NB4 (cell line): ENCODE measurements around the gene GATAD2B.

ENCODE experiments used
- DNase-seq: peaks from one replicate; pipeline ENCODE4 v3.0.0; 2010; ENCODE audit warnings: low read depth
- H3K4me3 ChIP-seq: one replicate; pipeline ENCODE4 v1.5.1; 2011; ENCODE audit warnings: mild to moderate bottlenecking, low read depth, low read length, moderate library complexity
- MYC ChIP-seq: IDR thresholded peaks from 2 replicates; pipeline ENCODE4 v1.6.1; 2011; ENCODE audit warnings: low read depth, low read length
- POLR2A ChIP-seq: IDR thresholded peaks from 2 replicates; pipeline ENCODE4 v1.6.1; 2011; ENCODE audit warnings: mild to moderate bottlenecking; ENCODE audit not compliant: insufficient read length; ENCODE audit errors: extremely low read depth
- TF ChIP-seq, protein P1 (sequence below): IDR thresholded peaks from 2 replicates; pipeline ENCODE4 v1.6.1; 2011; ENCODE audit warnings: low read depth, low read length
- TF ChIP-seq, protein P2 (sequence below): IDR thresholded peaks from one replicate; pipeline ENCODE4 v1.5.1; 2012; ENCODE audit warnings: low read depth, low read length

Gene GATAD2B

DNA sequence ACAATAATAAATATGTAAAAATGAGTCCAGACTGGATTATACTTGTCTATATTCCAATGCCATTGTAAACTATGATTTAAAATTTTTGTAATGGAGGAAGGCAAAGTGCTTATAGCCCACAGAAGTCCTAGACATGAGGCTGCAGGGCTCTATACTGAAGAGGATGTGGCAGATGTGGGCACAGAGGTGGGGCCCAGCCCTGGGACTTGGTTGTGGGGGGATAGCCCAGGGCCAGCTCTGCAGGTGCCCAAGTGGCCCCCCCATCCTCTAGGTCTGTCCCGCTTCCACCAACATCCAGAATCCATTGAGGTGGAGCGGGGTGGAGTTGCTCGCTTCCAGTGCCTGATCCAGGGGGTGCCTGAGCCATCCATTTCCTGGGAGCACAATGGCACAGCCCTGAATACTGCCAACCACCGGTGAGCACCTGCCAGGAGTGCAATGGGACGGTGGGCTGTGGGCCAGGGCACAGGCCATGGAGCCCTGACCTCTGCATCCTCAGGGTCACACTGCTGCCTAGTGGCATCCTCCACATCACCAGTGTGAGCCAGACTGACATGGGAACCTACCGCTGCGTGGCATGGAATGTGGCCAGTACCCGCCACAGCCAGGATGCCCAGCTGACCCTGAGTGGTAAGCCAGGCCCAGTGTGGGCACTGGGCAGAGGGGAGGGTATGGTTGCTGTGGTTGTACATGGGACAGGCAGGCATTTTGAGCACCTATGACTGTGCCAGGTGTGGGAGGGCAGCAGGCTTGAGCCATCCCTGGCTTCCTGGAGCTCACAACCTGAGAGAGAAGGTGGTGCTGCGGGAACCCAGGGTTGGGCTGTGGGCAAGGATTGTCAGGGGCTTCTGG, 126.6 kb downstream of the GATAD2B start:
- TF ChIP-seq MYC (no peak), POLR2A (no peak)
- TF ChIP-seq, protein P1, sequence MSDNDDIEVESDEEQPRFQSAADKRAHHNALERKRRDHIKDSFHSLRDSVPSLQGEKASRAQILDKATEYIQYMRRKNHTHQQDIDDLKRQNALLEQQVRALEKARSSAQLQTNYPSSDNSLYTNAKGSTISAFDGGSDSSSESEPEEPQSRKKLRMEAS, result no peak
- TF ChIP-seq, protein P2, sequence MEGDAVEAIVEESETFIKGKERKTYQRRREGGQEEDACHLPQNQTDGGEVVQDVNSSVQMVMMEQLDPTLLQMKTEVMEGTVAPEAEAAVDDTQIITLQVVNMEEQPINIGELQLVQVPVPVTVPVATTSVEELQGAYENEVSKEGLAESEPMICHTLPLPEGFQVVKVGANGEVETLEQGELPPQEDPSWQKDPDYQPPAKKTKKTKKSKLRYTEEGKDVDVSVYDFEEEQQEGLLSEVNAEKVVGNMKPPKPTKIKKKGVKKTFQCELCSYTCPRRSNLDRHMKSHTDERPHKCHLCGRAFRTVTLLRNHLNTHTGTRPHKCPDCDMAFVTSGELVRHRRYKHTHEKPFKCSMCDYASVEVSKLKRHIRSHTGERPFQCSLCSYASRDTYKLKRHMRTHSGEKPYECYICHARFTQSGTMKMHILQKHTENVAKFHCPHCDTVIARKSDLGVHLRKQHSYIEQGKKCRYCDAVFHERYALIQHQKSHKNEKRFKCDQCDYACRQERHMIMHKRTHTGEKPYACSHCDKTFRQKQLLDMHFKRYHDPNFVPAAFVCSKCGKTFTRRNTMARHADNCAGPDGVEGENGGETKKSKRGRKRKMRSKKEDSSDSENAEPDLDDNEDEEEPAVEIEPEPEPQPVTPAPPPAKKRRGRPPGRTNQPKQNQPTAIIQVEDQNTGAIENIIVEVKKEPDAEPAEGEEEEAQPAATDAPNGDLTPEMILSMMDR, result no peak
- DNase-seq, result no peak
- no peak overlapping the region for H3K4me3 ChIP-seq

DNA sequence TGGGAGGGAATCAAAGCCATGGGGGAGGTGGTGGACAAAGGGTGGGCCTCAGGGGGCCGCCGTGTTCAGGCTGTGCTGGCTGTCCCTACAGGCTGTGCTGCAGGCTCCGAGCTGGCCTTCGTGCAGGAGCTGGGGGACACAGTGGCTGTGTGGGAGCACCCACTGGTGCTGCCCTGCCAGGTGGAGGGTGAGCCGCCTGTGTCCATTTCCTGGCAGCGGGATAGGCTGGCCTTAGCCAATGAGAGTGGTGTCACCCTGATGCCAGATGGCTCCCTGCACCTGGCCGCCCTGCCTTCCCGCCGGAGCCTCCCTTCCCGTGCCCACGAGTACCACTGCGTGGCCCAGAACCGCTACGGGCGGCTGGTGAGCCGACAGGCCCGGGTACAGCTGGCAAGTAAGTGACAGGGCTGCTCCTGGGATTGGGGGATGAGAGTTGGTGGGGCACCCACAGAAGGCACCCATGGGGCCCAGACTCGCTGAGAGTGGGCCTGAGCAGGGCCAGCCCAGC, 127.4 kb downstream of the GATAD2B start:
- no peak for DNase-seq
- no peak for TF ChIP-seq MYC
- TF ChIP-seq, protein P2, result no peak
- H3K4me3 ChIP-seq, result no peak overlapping the region

DNA sequence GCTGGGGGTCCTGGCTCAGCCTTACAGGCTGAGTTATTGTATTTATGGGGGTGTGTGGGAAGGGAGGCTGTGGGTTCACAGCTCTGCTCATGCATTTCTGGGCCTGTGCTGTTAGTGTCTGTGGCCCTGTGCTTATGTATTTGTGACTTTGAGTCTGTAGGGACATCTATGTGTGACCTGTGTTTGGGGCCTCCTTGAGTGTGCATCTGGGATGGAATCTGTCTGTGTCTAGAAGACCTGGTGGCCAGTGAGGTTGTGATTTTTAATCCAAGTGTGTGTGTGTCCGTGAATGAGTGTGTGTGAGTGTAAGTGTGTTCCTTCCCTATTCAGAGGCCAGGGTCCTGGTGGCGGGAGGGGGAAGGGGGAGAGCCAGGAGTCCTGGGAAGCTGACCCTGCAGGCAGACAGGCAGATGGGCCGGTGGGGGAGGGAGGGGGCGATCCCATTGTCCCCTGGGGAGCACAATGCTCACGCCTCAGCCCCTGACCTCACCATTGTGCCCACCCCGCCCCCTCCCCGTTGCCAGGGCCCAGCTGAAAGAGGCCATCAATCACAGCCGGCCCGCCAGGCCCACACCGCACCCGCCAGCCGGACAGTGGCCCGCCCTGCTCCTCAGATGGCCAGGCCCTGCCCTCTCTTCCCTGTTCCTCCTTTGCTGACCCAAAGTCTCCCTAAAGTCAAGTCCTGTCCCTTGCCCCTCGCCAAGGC, 128.0 kb downstream of the GATAD2B start:
- DNase-seq, result no peak
- H3K4me3 ChIP-seq, result no peak overlapping the region
- TF ChIP-seq, protein P2, result no peak
- TF ChIP-seq MYC, result no peak
- TF ChIP-seq POLR2A, result no peak

DNA sequence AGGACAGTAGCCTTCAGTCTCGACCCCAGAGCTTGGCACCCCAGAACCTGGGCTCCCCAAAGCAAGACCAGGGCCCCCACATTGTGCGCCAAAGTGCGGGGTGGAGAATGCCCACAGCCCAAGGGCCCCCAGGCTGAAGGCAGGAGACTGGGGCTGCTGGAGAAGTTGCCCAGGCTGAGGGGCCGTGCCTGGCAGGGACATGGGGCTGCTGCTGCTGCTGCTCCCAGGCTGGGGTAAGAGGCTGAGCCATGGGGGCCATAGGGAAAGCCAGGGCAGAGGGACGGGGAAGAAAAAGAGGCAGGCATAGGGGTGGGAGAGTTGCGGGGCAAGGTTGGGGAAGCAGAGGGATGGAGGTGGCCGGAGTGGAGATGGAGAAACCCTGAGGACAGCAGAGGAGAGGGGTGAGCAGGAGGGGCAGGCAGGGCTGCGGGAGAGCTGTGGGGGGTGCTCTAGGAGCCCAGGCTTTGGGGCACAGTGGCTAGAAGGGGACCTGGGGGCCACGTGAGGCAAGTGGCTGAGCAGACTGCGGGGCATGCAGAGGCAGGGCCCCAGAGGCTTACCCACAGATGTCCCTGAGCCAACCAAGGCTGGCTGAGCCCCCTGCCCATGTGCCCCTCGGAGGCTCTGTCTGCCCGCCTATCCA, 128.7 kb downstream of the GATAD2B start:
- TF ChIP-seq, protein P2, result no peak
- no peak for TF ChIP-seq POLR2A
- TF ChIP-seq, protein P1, result no peak
- TF ChIP-seq MYC, result no peak
- H3K4me3 ChIP-seq, result no peak overlapping the region
- no peak for DNase-seq

DNA sequence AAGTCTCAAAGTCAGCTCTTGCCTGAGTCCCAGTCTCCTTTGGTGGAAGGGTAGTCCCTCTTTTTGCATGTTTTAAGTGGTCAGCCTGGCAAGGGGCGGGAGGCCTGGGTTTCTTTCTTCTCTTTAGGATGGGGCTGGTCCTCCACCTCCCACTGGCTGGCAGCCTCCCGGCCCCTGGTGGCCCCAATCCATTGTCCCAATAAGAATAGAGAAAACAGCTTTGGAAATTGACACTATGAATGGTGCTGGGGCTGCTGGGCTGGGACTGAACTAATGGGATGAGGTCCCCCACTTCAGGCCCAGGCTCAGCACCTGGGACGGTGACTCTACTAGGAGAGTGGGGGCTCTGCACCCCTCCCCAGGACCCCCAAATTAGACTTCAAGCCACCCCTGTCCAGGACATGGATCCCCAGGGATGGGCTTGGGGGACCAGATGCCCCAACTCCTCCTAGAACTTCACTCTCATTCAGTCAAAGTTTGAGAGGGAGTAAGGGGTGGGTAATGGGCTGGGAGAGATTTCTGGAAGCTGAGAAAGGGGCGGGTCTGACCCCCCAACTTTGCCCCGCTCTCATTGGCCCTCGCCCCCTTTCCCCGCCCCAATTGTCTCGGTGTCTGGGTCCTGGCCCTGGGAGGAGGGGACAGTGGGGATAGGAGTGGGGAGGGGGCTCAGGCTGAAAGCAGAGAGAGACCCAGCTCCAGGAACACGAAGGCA, 129.4 kb downstream of the GATAD2B start:
- TF ChIP-seq MYC, result no peak
- no peak for TF ChIP-seq POLR2A
- TF ChIP-seq, protein P1, result no peak
- TF ChIP-seq, protein P2, result no peak
- no peak for DNase-seq
- no peak overlapping the region for H3K4me3 ChIP-seq
